C4-2B (cell line): ENCODE data around the gene CBLIF.

Experiments
- ZFX ChIP-seq: fragments of 450-650 bp; IDR thresholded peaks from 2 replicates; pipeline ENCODE4 v1.6.1; 2017
- TF ChIP-seq, protein P1 (sequence below): fragments of 450-650 bp; conservative IDR thresholded peaks from 2 replicates; pipeline ENCODE4 v1.5.1; 2017; ENCODE audit warnings: mild to moderate bottlenecking

DNA sequence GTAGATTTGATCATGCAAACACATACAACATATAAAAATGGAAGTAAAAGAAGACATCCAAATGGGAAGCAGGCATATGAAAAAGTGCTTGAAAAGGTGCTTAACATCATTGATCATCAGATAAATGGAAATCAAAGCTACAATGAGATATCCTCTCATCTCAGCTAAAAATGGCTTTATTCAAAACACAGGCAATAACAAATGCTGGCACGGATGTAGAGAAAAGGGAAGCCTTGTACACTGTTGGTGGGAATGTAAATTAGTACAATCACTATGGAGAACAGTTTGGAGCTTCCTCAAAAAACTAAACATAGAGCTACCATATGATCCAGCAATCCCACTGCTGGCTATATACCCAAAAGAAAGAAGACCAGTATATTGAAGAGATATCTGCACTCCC is 21.5 kb upstream of the CBLIF start:
- TF ChIP-seq, protein P1, sequence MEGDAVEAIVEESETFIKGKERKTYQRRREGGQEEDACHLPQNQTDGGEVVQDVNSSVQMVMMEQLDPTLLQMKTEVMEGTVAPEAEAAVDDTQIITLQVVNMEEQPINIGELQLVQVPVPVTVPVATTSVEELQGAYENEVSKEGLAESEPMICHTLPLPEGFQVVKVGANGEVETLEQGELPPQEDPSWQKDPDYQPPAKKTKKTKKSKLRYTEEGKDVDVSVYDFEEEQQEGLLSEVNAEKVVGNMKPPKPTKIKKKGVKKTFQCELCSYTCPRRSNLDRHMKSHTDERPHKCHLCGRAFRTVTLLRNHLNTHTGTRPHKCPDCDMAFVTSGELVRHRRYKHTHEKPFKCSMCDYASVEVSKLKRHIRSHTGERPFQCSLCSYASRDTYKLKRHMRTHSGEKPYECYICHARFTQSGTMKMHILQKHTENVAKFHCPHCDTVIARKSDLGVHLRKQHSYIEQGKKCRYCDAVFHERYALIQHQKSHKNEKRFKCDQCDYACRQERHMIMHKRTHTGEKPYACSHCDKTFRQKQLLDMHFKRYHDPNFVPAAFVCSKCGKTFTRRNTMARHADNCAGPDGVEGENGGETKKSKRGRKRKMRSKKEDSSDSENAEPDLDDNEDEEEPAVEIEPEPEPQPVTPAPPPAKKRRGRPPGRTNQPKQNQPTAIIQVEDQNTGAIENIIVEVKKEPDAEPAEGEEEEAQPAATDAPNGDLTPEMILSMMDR: no peak
- TF ChIP-seq ZFX: no peak
